Large intestine (tissue), 3 donors: ENCODE data around the gene ESR2. TPM values are rescaled to one million over a fixed set of nuclear protein-coding genes. Genes with fewer than 3 reads are reported as not detected.

ENCODE experiments used
- DNase-seq, 2 donors: peaks; one replicate each; pipeline versions ENCODE4 v3.0.0 to v3.0.0-alpha.2; 2013
- H3K27ac ChIP-seq: one replicate; pipeline ENCODE4 v1.5.1; 2013; ENCODE audit warnings: low read length
- H3K27me3 ChIP-seq: 2 replicates; pipeline ENCODE4 v1.6.1; 2013; ENCODE audit warnings: low read length; ENCODE audit not compliant: control insufficient read depth, insufficient read depth
- H3K36me3 ChIP-seq: 2 replicates; pipeline ENCODE4 v1.6.1; 2013; ENCODE audit warnings: low read length; ENCODE audit not compliant: control insufficient read depth, insufficient read depth
- H3K4me1 ChIP-seq: one replicate; pipeline ENCODE4 v1.6.1; 2013; ENCODE audit warnings: low read length; ENCODE audit not compliant: control insufficient read depth, insufficient read depth
- H3K4me3 ChIP-seq: one replicate; pipeline ENCODE4 v1.5.1; 2013; ENCODE audit warnings: low read length
- H3K9me3 ChIP-seq: one replicate; pipeline ENCODE4 v1.6.1; 2013; ENCODE audit warnings: mild to moderate bottlenecking, low read depth, low read length, moderate library complexity; ENCODE audit not compliant: control insufficient read depth
- WGBS: methylation state at CpG from one replicate; pipeline ENCODE4 v1.1.5; 2013; ENCODE audit warnings: low lambda C conversion rate; ENCODE audit not compliant: insufficient coverage; 5-methylcytosine and 5-hydroxymethylcytosine counted together
- polyA plus RNA-seq: library from polyadenylated mRNA; unstranded; fragments of 120-200 nt; gene quantifications from one replicate; pipeline ENCODE4 v1.2.1, GENCODE V29; 2013

Gene ESR2
- polyA plus RNA-seq, 1 donor, result 0.66 TPM

- no peak for DNase-seq
- H3K27ac ChIP-seq, result no peak overlapping the region
- no peak overlapping the region for H3K4me3 ChIP-seq
- H3K4me1 ChIP-seq, result no peaks in the 10 kb centered on the region
- no peaks in the 10 kb centered on the region for H3K36me3 ChIP-seq
- no peaks in the 10 kb centered on the region for H3K27me3 ChIP-seq
- no peaks in the 10 kb centered on the region for H3K9me3 ChIP-seq
Measured at GRCh38 chr14:64272019-64272418, 22.2 kb downstream of the ESR2 start.

- DNase-seq, result no peak
- H3K27ac ChIP-seq, result no peak overlapping the region
- H3K9me3 ChIP-seq, result no peaks in the 10 kb centered on the region
- no CpG with 5 or more reads among the region's 2 CpGs for WGBS
- H3K27me3 ChIP-seq, result no peaks in the 10 kb centered on the region
- no peaks in the 10 kb centered on the region for H3K36me3 ChIP-seq
- H3K4me1 ChIP-seq, result no peaks in the 10 kb centered on the region
- H3K4me3 ChIP-seq, result no peak overlapping the region
Measured at GRCh38 chr14:64266239-64266638, 27.9 kb downstream of the ESR2 start.

- WGBS, result no CpG with 5 or more reads among the region's 1 CpG
- Histone ChIP-seq H3K36me3 (no peaks in the 10 kb centered on the region), H3K27me3 (no peaks in the 10 kb centered on the region), H3K9me3 (peaks cover 3% of the 10 kb centered on the region), H3K4me1 (no peaks in the 10 kb centered on the region), H3K27ac (no peak overlapping the region), H3K4me3 (no peak overlapping the region)
- no peak for DNase-seq
Measured at GRCh38 chr14:64265222-64265621, 28.9 kb downstream of the ESR2 start.

- Histone ChIP-seq H3K36me3 (no peaks in the 10 kb centered on the region), H3K4me1 (no peaks in the 10 kb centered on the region), H3K4me3 (no peak overlapping the region), H3K9me3 (peaks cover 3% of the 10 kb centered on the region), H3K27me3 (no peaks in the 10 kb centered on the region), H3K27ac (no peak overlapping the region)
- no CpG with 5 or more reads among the region's 21 CpGs for WGBS
- no peak for DNase-seq
Measured at GRCh38 chr14:64260418-64260817, 33.8 kb downstream of the ESR2 start.

GRCh38 chr14:64255756-64256155, 38.4 kb downstream of the ESR2 start:
- Histone ChIP-seq H3K27me3 (no peaks in the 10 kb centered on the region), H3K27ac (no peak overlapping the region), H3K9me3 (peaks cover 3% of the 10 kb centered on the region), H3K4me3 (no peak overlapping the region), H3K36me3 (no peaks in the 10 kb centered on the region), H3K4me1 (no peaks in the 10 kb centered on the region)
- no CpG with 5 or more reads among the region's 1 CpG for WGBS
- DNase-seq, result no peak

- Histone ChIP-seq H3K27me3 (no peaks in the 10 kb centered on the region), H3K27ac (no peak overlapping the region), H3K36me3 (no peaks in the 10 kb centered on the region), H3K9me3 (no peaks in the 10 kb centered on the region), H3K4me1 (no peaks in the 10 kb centered on the region), H3K4me3 (no peak overlapping the region)
- no CpG with 5 or more reads among the region's 3 CpGs for WGBS
- no peak for DNase-seq
Measured at GRCh38 chr14:64253672-64254071, 40.5 kb downstream of the ESR2 start.

GRCh38 chr14:64249363-64249762, 44.8 kb downstream of the ESR2 start:
- Histone ChIP-seq H3K4me1 (no peaks in the 10 kb centered on the region), H3K27ac (no peak overlapping the region), H3K36me3 (no peaks in the 10 kb centered on the region), H3K4me3 (no peak overlapping the region), H3K27me3 (no peaks in the 10 kb centered on the region), H3K9me3 (no peaks in the 10 kb centered on the region)
- no peak for DNase-seq
- 80% methylated on average over 1 of the region's 7 CpGs for WGBS

GRCh38 chr14:64248689-64249088, 45.5 kb downstream of the ESR2 start:
- Histone ChIP-seq H3K4me3 (no peak overlapping the region), H3K4me1 (no peaks in the 10 kb centered on the region), H3K36me3 (no peaks in the 10 kb centered on the region), H3K27ac (no peak overlapping the region), H3K9me3 (no peaks in the 10 kb centered on the region), H3K27me3 (no peaks in the 10 kb centered on the region)
- no peak for DNase-seq
- 82% methylated on average over 2 of the region's 4 CpGs for WGBS

- H3K36me3 ChIP-seq, result no peaks in the 10 kb centered on the region
- no peak overlapping the region for H3K27ac ChIP-seq
- no peak overlapping the region for H3K4me3 ChIP-seq
- WGBS, result 86% methylated on average over 2 of the region's 3 CpGs
- no peaks in the 10 kb centered on the region for H3K27me3 ChIP-seq
- no peak for DNase-seq
- no peaks in the 10 kb centered on the region for H3K9me3 ChIP-seq
- H3K4me1 ChIP-seq, result no peaks in the 10 kb centered on the region
Measured at GRCh38 chr14:64247195-64247594, 47.0 kb downstream of the ESR2 start.

- no peaks in the 10 kb centered on the region for H3K4me1 ChIP-seq
- DNase-seq, result no peak
- H3K9me3 ChIP-seq, result no peaks in the 10 kb centered on the region
- no peak overlapping the region for H3K27ac ChIP-seq
- no peaks in the 10 kb centered on the region for H3K27me3 ChIP-seq
- H3K4me3 ChIP-seq, result no peak overlapping the region
- no peaks in the 10 kb centered on the region for H3K36me3 ChIP-seq
Measured at GRCh38 chr14:64246688-64247087, 47.5 kb downstream of the ESR2 start.

- H3K4me3 ChIP-seq, result no peak overlapping the region
- H3K27me3 ChIP-seq, result no peaks in the 10 kb centered on the region
- H3K27ac ChIP-seq, result no peak overlapping the region
- no peaks in the 10 kb centered on the region for H3K36me3 ChIP-seq
- 80% methylated on average over 1 of the region's 4 CpGs for WGBS
- H3K9me3 ChIP-seq, result no peaks in the 10 kb centered on the region
- no peaks in the 10 kb centered on the region for H3K4me1 ChIP-seq
- no peak for DNase-seq
Measured at GRCh38 chr14:64245491-64245890, 48.7 kb downstream of the ESR2 start.
